GM18870 (cell line): ENCODE results near the gene UBXN6.

Experiments
- ATAC-seq: cut with Tn5 transposase; IDR thresholded peaks from one replicate; pipeline ENCODE4 v1.9.1; 2021; ENCODE audit warnings: moderate library complexity; ENCODE audit not compliant: unreplicated experiment

The UBXN6 gene

GRCh38 chr19:4443188-4443587 lies 14.4 kb downstream of the UBXN6 start:
- ATAC-seq = no peak

GRCh38 chr19:4442819-4443146 lies 14.8 kb downstream of the UBXN6 start:
- no peak for ATAC-seq

GRCh38 chr19:4441994-4442818 lies 15.4 kb downstream of the UBXN6 start:
- no peak for ATAC-seq

- no peak for ATAC-seq
Observed at GRCh38 chr19:4439243-4439642, 18.4 kb downstream of the UBXN6 start.

GRCh38 chr19:4437103-4437502 lies 20.5 kb downstream of the UBXN6 start:
- no peak for ATAC-seq

- ATAC-seq = no peak
Observed at GRCh38 chr19:4436231-4436630, 21.4 kb downstream of the UBXN6 start.

- no peak for ATAC-seq
Observed at GRCh38 chr19:4434391-4434790, 23.2 kb downstream of the UBXN6 start.

- no peak for ATAC-seq
Observed at GRCh38 chr19:4432918-4433506, 24.6 kb downstream of the UBXN6 start.

- ATAC-seq = no peak
Observed at GRCh38 chr19:4431808-4432674, 25.6 kb downstream of the UBXN6 start.

- ATAC-seq = no peak
Observed at GRCh38 chr19:4431296-4431695, 26.3 kb downstream of the UBXN6 start.

GRCh38 chr19:4430760-4431159 lies 26.8 kb downstream of the UBXN6 start:
- no peak for ATAC-seq

GRCh38 chr19:4429771-4430171 lies 27.8 kb downstream of the UBXN6 start:
- ATAC-seq = no peak

GRCh38 chr19:4429256-4429655 lies 28.3 kb downstream of the UBXN6 start:
- ATAC-seq = no peak

GRCh38 chr19:4428326-4428975 lies 29.1 kb downstream of the UBXN6 start:
- ATAC-seq = no peak

- no peak for ATAC-seq
Observed at GRCh38 chr19:4425537-4425936, 32.1 kb downstream of the UBXN6 start.

- no peak for ATAC-seq
Observed at GRCh38 chr19:4423416-4424126, 34.0 kb downstream of the UBXN6 start.

GRCh38 chr19:4416268-4416667 lies 41.3 kb downstream of the UBXN6 start:
- ATAC-seq = no peak

- ATAC-seq = no peak
Observed at GRCh38 chr19:4415352-4415751, 42.2 kb downstream of the UBXN6 start.

- no peak for ATAC-seq
Observed at GRCh38 chr19:4414800-4415321, 42.7 kb downstream of the UBXN6 start.

- ATAC-seq = no peak
Observed at GRCh38 chr19:4414144-4414799, 43.3 kb downstream of the UBXN6 start.
